ENCODE data around the gene MUC5AC.
"Not testable (repeated sequence)": the region's sequence is repeated elsewhere in the genome, so short reads cannot be mapped to it uniquely, and the experiment has no call there.

Gene MUC5AC

GRCh38 chr11:1152316-1153104 is 5.2 kb upstream of the MUC5AC start:
- peaks cover 34% of the 10 kb centered on the region for H3K4me1 ChIP-seq (ENCODE audit: low read length)
- H3K4me3 ChIP-seq (ENCODE audit: low read length), result peak overlapping the region; percentile 68
- no peaks in the 10 kb centered on the region for H3K36me3 ChIP-seq (replicated peaks; ENCODE audit: low read depth, low read length)
- H3K27ac ChIP-seq (ENCODE audit: low read length), result peak overlapping the region; percentile 59; the same call in 1 of the 2 replicates
- no peaks in the 10 kb centered on the region for H4K20me1 ChIP-seq (ENCODE audit: insufficient read depth, low read length)
- no peaks in the 10 kb centered on the region for H3K9me3 ChIP-seq (ENCODE audit: insufficient read depth, low read length)
- H3K4me2 ChIP-seq (ENCODE audit: low read length), result peak overlapping the region; percentile 79
- no peak overlapping the region; the same call in 1 of the 2 replicates for H2AFZ ChIP-seq (ENCODE audit: low read depth, low read length)
- H3K79me2 ChIP-seq (ENCODE audit: low read length), result no peaks in the 10 kb centered on the region
- TF ChIP-seq CTCF (IDR thresholded peaks at IDR 0.05; ENCODE audit: low read depth, low read length) (no peak), EZH2phosphoT487 (IDR thresholded peaks at IDR 0.05; ENCODE audit: low read depth) (no peak)
- peak overlapping the region; percentile 53; the same call in 1 of the 2 replicates for H3K9ac ChIP-seq (ENCODE audit: low read length)
- H3K27me3 ChIP-seq (ENCODE audit: low read depth, low read length), result 0 out of 2 replicates have a peak, but pooled peaks cover 9% of the 10 kb centered on the region

- H3K9me3 ChIP-seq (ENCODE audit: insufficient read depth, low read length), result no peaks in the 10 kb centered on the region
- 0 out of 2 replicates have a peak, but pooled peaks cover 9% of the 10 kb centered on the region for H3K27me3 ChIP-seq (ENCODE audit: low read depth, low read length)
- peak overlapping the region; percentile 68; the same call in 1 of the 2 replicates for H3K4me3 ChIP-seq (ENCODE audit: low read length)
- H3K27ac ChIP-seq (ENCODE audit: low read length), result peak overlapping the region; percentile 59; the same call in 1 of the 2 replicates
- no peak for TF ChIP-seq CTCF (IDR thresholded peaks at IDR 0.05; ENCODE audit: low read depth, low read length)
- TF ChIP-seq EZH2phosphoT487 (IDR thresholded peaks at IDR 0.05; ENCODE audit: low read depth), result no peak
- no peaks in the 10 kb centered on the region for H3K79me2 ChIP-seq (ENCODE audit: low read length)
- H4K20me1 ChIP-seq (ENCODE audit: insufficient read depth, low read length), result no peaks in the 10 kb centered on the region
- H3K4me1 ChIP-seq (ENCODE audit: low read length), result peaks cover 37% of the 10 kb centered on the region
- no peaks in the 10 kb centered on the region for H3K36me3 ChIP-seq (replicated peaks; ENCODE audit: low read depth, low read length)
- H2AFZ ChIP-seq (ENCODE audit: low read depth, low read length), result no peak overlapping the region
- H3K4me2 ChIP-seq (ENCODE audit: low read length), result peak overlapping the region; percentile 79
- H3K9ac ChIP-seq (ENCODE audit: low read length), result peak overlapping the region; percentile 29; the same call in 1 of the 2 replicates
Measured at GRCh38 chr11:1153105-1153950, 4.4 kb upstream of the MUC5AC start.

- TF ChIP-seq EZH2phosphoT487 (IDR thresholded peaks at IDR 0.05; ENCODE audit: low read depth), result no peak
- no peak for TF ChIP-seq CTCF (IDR thresholded peaks at IDR 0.05; ENCODE audit: low read depth, low read length)
- H3K9me3 ChIP-seq (ENCODE audit: insufficient read depth, low read length), result no peaks in the 10 kb centered on the region
- peaks cover 40% of the 10 kb centered on the region for H3K4me1 ChIP-seq (ENCODE audit: low read length)
- no peak overlapping the region for H3K4me3 ChIP-seq (ENCODE audit: low read length)
- H3K79me2 ChIP-seq (ENCODE audit: low read length), result no peaks in the 10 kb centered on the region
- 0 out of 2 replicates have a peak, but pooled peaks cover 9% of the 10 kb centered on the region for H3K27me3 ChIP-seq (ENCODE audit: low read depth, low read length)
- H2AFZ ChIP-seq (ENCODE audit: low read depth, low read length), result no peak overlapping the region
- peak overlapping the region; percentile 79; the same call in 1 of the 2 replicates for H3K4me2 ChIP-seq (ENCODE audit: low read length)
- H3K9ac ChIP-seq (ENCODE audit: low read length), result peak overlapping the region; percentile 10; the same call in 1 of the 2 replicates
- H3K36me3 ChIP-seq (replicated peaks; ENCODE audit: low read depth, low read length), result no peaks in the 10 kb centered on the region
- peak overlapping the region; percentile 59; the same call in 1 of the 2 replicates for H3K27ac ChIP-seq (ENCODE audit: low read length)
- no peaks in the 10 kb centered on the region for H4K20me1 ChIP-seq (ENCODE audit: insufficient read depth, low read length)
Measured at GRCh38 chr11:1153951-1154493, 3.7 kb upstream of the MUC5AC start.

- not testable (repeated sequence) for H3K79me2 ChIP-seq (ENCODE audit: low read length); H3K27me3 ChIP-seq (ENCODE audit: low read depth, low read length); H3K4me2 ChIP-seq (ENCODE audit: low read length); H3K27ac ChIP-seq (ENCODE audit: low read length); H3K9me3 ChIP-seq (ENCODE audit: insufficient read depth, low read length); H2AFZ ChIP-seq (ENCODE audit: low read depth, low read length); H3K9ac ChIP-seq (ENCODE audit: low read length); H3K36me3 ChIP-seq (replicated peaks; ENCODE audit: low read depth, low read length); H4K20me1 ChIP-seq (ENCODE audit: insufficient read depth, low read length); H3K4me3 ChIP-seq (ENCODE audit: low read length)
- peaks cover 40% of the 10 kb centered on the region for H3K4me1 ChIP-seq (ENCODE audit: low read length)
Measured at GRCh38 chr11:1154656-1155055, 3.1 kb upstream of the MUC5AC start.
